ENCODE data around the gene CDH4.

Gene CDH4

DNA sequence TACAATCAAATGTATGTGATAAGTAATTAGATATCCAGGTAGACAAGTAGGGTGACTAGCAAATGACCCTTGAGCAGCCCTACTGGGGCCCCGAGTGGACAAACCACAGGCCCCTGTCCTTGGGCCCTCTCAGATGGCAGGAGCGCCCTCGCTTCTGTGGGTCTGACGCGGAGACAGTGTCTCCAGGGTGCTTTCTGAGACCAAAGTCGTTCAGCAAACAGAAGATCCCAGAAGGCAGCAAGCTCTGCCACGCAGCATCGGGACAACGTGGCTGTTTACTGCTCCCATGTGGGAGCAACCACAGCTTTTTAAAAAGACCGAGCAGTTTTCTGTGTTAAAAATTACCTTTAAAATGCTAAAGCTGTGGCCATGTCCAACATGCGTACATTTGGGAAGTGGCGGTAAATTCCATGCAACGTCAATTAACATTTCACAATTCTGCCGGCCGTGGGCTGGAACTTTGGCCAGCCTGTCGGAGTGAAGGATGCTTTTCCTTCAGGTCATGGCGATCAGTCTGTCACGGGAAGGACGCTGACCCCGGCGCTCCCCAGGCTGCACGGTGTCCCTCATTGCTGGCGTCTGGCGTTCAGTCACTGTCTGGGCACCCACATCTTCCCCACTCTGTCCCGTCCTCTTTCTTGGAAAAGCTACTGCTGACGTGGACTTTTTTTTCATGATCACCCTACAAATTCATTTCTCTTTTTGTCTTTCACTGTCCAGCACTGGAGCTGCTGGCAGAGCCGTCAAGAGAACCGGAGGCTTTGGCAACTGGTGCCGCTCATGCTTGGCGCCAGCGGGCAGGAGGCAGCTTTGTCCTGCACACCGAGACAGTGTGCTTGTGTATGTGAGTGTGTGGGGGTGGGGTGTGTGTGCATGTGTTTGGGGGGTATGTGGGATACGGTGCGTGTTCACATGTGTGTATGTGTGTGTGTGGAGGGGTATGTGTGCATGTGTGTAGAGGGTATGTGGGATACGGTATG is 293.1 kb downstream of the CDH4 start:
- no peak for DNase-seq

DNA sequence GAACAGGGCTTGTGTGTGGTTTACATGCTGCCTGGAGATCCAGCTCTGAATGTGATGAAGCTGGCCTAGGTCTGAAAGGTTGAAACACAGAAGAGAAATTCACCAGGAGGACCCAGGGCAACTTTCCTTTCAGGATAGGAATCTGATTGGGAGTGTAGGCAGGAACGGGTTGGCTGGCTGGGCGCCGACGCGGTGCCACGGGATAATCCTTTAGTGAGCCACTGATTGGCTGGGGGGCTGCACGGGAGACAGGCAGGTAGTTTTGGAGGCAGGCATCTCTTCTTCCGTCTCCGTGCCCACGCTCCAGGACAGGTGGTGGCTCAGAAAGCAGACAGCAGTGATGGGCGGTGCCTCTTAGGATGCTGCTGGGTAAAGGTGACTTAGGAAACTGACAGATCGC is 294.6 kb downstream of the CDH4 start:
- no peak for DNase-seq

DNA sequence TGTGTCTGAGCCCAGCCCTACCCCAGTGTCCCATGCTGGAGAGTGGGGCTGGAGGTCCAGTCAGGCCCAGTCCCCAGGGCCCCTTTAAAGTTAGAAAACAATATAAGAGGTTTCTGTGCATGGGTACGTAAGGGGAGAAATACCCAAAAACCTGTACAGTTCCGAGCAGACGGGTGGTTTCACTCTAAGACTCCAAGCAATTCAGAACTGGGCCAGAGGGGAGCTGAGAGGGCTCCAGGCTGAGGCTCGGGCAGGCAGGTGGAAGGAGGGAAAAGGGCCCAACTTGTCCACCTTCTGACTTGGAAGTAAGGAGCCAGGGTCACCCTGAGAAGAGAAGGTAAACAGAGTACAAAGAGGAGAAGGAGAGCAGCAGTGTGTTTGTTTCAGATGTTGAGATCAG is 296.0 kb downstream of the CDH4 start:
- DNase-seq, result no peak

DNA sequence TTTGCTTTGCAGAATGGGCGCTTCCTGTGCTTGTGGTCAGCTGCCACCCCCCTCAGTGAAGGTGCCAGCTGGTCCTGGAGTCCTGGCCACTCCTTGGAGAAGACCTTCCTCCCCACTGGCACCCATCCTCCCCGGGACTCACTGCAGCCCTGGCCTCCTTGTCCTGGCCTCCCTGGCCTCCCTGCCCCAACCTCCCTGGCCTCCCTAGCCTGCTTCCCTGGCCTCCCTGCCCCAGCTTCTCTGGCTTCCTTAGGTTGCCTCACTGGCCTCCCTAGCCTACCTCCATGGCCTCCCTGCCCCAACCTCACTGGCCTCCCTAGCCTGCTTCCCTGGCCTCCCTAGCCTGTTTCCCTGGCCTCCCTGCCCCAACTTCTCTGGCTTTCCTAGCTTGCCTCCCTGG is 297.8 kb downstream of the CDH4 start:
- DNase-seq, result no peak

DNA sequence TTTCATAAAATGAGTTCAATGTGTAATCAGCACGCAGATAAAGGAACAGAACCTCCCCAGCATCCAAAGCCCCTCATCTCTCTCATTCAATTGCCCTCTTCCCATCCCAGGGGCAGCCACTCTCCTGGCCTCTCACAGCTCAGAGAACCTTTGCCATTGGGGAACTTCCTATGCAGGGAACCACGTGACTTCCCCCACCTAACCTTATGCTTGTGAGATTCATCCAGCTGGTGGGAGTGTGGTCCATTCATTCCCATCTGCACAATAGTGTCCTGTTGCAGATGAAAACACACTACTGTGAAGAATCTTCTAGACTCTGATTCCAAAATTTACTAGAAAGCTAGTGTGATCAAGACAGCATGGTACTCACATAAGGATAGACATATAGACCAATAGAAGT is 299.3 kb downstream of the CDH4 start:
- no peak for DNase-seq

DNA sequence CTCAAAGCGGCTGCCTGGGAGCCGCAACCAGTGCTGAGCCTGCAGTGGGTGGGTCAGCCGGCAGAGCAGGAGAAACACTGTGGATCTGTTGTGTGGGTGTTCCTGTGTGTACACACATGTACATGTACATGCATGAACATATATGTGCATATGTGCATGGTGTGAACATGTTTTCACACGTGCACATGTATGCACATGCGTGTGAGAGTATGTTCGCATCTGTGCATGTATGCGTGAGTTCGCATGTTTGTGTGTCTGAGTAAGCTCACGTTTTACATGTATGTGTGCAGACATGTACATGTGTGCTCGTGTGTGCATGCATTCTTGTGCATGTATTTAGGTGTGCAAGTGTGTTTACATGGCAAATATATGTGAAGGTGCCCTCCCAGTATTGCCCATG is 302.6 kb downstream of the CDH4 start:
- no peak for DNase-seq

DNA sequence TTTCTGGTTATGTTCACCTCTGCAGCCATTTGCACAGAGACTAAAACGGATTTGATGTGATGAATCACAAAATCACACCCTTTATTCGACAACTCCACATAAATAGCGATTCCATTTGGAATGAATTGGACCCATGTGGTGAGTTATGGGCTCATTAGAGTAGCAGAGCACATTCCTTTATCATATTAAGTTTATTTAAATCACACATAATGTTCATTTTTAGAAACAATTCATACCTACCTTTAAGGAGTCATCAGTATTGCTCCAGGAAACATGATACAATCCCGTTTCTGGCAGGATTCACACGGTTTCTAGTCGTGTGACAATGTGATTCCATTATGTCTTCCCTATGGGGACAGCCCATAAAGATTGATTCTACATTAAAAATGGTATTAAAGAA is 303.5 kb downstream of the CDH4 start:
- no peak for DNase-seq

DNA sequence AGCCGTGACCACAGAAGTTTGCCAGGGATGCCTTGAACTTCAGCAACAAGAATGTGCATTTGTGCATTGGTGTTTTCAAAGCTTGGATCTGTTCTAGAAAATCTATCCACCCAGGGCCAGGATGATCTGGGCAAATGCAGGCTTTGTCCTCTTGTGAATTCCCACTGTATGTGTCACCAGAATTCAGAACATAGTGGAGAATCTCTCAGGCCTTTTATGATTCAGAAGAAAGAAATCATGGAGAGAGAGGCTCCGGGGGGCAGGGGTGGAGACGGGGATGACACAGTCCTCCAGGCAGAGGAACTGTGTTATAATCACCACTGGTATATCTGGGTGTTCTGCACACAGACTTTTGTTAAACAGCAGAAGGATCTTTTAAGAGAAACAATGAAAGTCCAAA is 304.1 kb downstream of the CDH4 start:
- DNase-seq, result no peak

DNA sequence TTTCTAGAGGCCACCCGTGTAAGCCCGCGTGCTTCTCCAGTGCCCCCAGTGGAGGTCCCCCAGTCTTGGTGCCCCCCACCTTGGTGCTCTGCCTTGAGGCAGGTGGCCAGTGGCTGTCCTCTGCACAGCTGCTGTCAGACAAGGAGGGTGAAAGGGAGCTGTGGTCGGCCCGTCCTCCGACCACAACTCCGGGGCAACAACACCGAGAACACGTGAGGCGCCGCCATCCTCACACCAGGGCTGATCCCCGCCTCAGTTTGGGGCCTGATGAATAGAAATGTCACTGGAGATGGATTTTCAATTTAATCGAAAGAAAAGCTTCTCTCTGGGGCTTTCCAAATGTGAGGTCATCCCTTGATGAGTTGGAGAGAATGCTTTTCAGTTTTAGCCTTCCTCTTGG is 304.6 kb downstream of the CDH4 start:
- no peak for DNase-seq

DNA sequence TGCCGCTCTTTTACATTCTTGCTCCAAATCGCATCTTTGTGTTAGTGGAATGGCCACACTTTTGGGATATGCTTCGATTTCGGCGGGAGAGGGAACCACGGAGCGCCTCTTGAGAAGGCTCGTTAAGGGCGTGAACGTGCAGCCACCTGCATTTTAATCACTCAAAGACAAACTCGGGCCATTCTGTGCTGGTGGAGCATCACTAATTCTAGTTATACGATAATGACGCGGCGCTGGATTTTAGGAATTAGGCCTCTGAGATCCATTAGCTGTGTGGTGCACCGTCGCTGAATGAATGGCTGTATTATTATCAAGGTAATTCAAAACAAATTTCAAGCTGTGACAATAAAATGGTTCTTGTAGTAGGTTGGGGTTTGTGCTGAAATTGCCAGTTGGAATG is 305.6 kb downstream of the CDH4 start:
- DNase-seq, result no peak

DNA sequence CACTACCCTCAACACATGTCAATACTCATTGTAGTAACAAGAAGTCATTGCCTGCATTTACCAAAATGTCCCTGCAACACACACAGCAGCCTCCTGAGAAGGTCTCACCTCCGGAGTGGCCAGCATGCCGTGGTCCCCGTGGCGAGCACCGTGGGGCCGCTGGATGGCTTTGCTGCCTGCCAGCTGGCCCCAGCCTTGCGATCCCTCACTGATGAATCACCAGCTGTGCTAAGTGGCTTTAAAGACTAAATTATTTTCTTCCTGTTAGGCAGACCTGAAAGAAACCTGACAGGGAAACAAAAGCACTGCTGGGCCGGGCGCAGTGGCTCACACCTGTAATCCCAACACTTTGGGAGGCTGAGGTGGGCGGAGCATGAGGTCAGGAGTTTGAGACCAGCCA is 306.7 kb downstream of the CDH4 start:
- DNase-seq, result no peak

DNA sequence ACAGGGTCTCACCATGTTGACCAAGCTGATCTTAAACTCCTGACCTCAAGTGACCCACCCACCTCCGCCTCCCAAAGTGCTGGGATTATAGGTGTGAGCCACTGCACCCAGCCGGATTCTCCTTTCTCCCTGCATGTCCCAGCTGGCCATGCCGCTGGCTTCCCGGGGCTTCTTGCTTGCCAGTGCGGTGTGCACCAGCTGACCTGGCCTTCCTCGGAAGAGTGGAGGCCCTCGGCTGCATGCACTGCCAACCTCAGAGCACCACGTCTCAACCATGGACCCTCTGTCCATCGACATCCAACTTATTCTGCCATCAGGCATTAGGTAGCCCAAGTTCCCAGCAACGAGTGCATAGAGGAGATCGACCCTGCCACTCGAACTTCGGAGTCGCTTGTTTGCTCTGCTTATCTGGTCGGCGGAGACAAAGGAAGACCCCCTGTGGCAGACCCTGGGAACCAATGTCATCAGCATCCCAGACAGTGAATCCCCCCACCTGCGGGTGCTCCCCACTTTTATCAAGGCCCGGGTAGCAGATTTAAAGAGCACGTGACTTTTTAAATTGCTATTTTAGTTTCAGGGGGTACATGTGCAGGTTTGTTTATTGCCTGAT is 307.8 kb downstream of the CDH4 start:
- DNase-seq, result no peak

DNA sequence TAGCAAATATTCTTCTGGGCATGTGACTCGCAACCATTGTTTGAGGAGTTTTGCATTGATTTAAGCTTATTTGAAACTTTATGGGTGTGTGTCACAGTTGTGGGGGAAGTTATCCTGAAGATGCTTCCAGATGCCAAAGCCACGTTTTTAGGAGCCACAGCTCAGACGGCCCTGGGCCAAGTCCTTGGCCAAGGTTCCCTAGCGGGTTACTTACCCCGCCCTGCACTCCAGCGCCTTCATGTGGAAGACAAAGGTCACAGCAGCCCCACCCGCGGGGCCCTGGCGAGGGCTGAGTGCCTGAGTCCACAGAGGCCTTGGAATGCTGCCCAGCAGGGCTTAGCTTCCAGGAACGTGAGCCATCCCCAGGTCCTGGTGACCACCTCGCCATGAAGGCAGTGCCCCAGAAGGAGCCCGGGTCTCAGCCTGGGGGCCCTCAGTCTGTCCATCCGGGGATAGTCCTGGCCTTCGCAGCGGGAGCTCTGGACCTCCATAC is 308.3 kb downstream of the CDH4 start:
- no peak for DNase-seq

DNA sequence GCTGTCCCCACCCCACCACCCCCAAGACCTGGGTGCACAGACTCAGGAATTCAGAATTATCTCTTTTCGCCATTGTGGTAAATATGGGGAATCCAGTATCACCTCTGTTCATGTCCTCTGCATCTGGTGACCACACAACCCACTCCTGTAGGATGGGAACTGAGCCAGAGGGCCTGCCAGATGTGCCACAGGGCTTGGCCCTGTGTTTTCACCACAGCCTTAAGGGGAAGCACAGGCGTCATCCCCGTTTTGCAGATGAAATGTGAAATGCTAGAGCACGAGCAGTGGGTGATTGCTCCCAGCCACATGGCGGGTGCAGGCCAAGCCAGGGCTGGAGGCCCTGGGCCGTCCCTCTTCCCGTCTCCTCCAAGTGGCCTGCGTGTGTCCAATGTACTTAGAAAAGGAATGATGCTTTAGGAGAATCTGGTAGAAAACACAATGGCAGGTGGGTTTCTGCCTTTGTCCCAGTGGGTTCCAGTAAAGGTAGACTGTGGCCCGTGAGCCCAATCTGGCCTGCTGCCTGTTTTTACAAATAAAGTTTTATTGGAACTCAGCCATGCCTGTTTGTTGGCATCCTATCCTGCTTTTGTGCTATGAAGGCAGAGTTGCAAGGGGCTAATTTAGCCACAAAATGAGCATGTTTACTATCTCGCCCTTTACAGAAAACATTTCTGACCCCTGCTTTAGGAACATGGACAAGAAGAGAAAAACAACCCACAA is 309.2 kb downstream of the CDH4 start:
- no peak for DNase-seq

DNA sequence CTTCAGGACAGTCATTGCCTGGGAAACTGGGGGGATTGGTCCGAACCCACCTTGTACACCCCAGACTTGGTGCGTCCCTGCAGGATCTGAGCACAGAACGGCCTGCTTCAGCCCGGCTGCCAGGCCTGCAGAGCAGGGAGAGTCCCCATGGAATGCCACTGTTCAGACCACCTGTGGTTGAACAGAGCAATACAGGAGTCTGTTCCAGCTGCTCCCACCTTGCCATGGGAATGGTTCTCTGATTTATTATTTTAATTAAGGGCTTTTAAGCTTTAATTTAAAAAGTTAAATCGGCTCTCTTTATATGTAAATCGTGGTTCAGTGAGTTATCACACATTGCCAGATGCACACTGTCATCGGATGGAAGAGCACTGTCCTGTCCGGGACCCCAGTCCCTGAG is 310.4 kb downstream of the CDH4 start:
- DNase-seq, result no peak

DNA sequence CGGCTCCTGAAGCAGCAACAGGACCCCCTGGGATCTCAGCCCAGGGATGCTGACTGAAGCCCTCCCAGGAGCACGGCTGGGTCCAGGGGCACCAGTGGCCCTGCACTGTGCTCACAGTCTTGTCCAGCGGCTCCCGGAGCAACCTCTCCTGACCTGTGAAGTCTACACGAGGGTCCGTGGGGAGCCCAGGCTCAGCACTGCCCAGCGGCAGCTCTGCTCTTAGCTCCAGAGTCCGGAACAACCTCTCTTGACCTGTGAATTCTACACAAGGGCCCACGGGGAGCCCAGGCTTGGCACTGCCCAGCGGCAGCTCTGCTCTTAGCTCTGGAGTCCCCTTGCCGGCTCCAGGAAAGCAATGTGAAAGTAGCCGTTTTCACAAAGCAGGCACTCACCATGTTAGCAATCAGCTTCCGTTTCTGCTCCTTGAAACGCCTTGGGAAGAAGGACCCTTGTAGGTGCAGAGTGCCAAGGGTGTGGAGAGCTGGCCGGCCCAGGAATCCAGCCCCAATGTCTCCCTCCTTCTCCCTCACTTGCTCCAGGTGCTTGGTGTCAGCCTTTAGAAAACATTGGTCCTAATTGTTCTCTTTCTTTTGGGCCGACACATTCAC is 310.9 kb downstream of the CDH4 start:
- no peak for DNase-seq

DNA sequence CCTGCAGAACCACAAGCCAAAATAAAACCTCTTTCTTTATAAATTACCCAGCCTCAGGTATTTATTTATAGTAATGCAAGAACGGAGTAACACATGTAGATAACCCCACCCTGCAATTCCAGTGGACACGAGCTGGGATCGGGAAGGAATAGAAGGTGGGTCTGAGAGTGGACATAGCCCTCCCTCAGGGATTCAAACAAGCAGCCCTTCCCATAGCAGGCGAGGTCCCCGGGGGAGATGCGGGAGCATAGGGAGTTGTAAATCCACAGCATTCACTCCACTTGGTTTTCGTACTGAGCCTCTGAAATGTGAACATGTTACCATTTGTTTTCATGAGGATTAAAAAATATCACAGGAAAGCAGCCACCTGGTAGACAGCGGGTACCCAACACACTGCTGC is 312.6 kb downstream of the CDH4 start:
- no peak for DNase-seq

DNA sequence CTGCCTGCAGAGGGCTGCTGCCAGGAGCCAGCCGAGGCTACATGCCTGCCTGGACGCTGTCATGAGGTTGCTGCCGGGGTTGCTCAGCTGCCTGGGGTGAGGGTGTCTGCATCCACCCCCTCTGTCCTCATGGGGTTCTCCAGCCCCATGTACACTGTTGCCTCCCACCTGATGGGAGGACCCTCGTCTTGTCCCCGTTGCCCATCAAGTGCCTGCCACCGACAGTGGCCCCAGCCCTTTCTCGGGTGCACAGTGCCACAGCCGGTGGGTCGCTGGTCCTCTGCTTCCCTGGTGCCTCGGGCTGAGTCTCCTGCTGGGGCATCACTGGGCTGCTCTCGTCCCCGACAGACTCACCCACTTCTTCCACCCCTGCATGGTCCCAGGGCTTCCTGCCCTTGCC is 313.7 kb downstream of the CDH4 start:
- DNase-seq, result no peak

DNA sequence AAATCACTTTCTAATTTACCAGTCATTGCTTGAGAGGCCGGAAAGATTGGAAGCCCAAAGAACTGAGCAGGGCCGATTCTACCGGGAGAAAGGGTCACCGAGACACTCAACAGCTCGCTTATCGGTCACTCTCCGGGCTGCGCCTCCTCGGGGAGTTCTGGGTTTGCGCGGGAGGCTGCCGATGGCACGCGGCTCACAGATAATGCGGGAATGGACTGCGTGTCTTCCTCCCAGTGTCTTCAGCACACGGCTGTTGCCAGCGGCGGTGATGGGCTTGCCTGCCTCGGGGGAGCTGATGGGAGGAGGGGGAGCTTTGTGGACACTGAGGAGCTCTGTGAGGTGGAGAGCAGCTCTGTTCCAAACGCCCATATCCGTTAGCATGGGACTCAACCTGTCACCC is 314.6 kb downstream of the CDH4 start:
- no peak for DNase-seq

DNA sequence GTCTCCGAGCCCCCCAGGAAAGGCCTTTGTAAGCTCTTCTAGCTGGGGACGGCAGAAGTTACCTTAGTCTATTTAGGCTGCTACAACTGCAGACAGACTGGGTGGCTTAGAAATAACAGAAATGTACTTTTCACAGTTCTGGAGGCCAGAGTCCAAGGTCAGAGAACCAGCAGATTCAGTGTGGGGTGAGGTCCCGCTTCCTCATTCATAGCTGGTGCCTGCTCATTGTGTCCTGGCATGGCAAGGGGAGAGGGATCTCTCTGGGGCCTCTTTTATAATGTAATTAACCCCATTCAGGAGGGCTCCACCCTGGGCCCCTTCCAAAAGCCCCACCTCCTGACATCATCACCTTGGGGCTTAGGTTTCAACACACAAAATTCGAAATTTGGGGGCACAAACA is 315.1 kb downstream of the CDH4 start:
- DNase-seq, result no peak

DNA sequence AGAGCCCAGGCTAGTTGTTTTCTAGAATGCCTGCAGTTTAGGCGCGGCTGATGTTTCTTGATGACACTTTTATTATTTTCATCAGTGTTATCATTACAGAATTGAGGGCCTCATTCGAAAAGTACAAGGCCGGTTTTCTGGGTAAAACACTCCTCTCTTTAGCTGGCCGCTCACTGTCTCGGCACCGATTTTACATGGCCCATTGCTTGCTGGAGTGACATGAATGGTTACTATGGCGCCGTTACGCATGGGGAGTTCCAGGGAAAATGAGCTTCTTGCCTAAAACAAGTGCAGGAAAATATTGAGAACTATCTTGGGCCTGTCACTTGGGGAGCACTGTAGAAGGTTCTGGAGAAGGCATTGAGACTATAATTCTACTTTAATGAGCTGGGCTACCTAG is 317.8 kb downstream of the CDH4 start:
- no peak for DNase-seq

DNA sequence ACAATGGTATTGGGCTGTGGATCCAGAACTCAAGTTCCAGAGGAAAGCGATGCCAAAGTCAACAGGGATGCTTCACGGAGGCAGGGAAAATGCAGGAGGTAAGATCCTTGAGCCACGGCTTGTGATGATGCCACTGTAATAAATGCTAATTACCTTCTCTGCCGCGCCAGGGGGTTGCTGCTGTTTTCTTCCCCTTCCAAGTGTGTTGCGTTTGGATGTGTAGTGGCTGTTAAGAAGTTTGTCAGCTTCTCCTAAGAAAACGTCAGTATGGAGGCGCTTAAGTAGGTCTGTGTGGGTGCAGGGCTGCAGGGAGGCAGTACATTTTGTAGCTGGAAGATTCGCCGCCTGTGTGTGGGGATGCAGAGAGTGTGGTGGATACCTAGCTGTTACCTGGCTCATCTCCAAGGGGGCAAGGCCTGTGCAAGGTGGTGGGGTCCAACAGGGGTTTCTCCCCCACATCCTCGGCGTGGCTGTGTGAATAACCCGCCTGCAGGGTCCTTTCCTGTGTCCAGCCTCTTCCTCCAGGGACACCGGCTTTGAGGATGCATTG is 318.7 kb downstream of the CDH4 start:
- DNase-seq, result no peak

DNA sequence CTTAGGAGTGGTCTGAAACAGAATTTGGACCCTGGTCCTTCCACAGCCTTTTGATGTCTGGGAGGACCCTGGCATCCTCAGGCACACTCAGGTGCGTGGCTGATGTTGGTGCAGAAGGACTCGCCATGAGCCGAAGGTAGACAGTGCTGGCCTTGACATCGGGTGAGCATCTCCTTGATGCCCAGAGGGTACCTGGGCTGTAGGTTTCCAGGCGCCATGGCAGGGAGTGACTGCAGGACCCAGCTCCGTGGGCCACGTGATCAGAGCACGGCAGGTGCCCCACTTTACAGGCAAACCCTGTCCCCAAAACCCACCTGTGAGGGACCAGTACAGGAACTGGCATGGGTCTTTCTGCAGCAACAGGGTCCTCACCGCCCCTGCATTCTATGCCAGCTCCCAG is 319.2 kb downstream of the CDH4 start:
- no peak for DNase-seq

All from CD4-positive, alpha-beta T cell treated with Interleukin-21 for 1 hour (primary cell).